SU-DHL-6 (cell line): ENCODE measurements around the gene HHLA2.

Experiments
- H2AFZ ChIP-seq: fragments of 200-600 bp; sonication (generic); 2 replicates; pipeline ENCODE4 v1.6.1; 2014; ENCODE audit warnings: low read depth, mild to moderate bottlenecking, moderate library complexity, mixed read lengths, antibody characterized with exemption, low read length; ENCODE audit not compliant: severe bottlenecking
- H3F3A ChIP-seq: fragments of 200-600 bp; shearing (Covaris generic); 2 replicates; pipeline ENCODE4 v1.6.0; 2016; ENCODE audit warnings: antibody characterized with exemption, mild to moderate bottlenecking; ENCODE audit not compliant: insufficient read depth
- H3K27ac ChIP-seq: fragments of 200-600 bp; sonication (generic); 2 replicates; pipeline ENCODE4 v1.5.1; 2016; ENCODE audit warnings: low read depth, mild to moderate bottlenecking, low read length, moderate library complexity, mixed read lengths
- H3K27me3 ChIP-seq: fragments of 200-600 bp; sonication (generic), shearing (Covaris generic); 2 replicates; pipeline ENCODE4 v1.6.0; 2014; ENCODE audit warnings: mild to moderate bottlenecking, low read length
- H3K36me3 ChIP-seq: fragments of 200-600 bp; sonication (generic); 2 replicates; pipeline ENCODE4 v1.6.1; 2014; ENCODE audit warnings: mild to moderate bottlenecking, low read length, mixed read lengths
- H3K4me2 ChIP-seq: fragments of 300-600, 200-600 bp; shearing (Covaris generic), sonication (generic); 2 replicates; pipeline ENCODE4 v1.6.0; 2014; ENCODE audit warnings: low read length, low read depth, mild to moderate bottlenecking; ENCODE audit not compliant: poor library complexity, severe bottlenecking
- H3K4me3 ChIP-seq: fragments of 200-600 bp; sonication (generic); 2 replicates; pipeline ENCODE4 v1.5.1; 2014; ENCODE audit warnings: antibody characterized with exemption, low read length, mild to moderate bottlenecking, mixed read lengths; ENCODE audit not compliant: insufficient read depth, poor library complexity, severe bottlenecking
- H3K79me2 ChIP-seq: fragments of 200-600 bp; sonication (generic); 2 replicates; pipeline ENCODE4 v1.6.1; 2014; ENCODE audit warnings: mild to moderate bottlenecking, low read length, moderate library complexity; ENCODE audit not compliant: insufficient read depth
- H3K9ac ChIP-seq: fragments of 200-600 bp; sonication (generic); 2 replicates; pipeline ENCODE4 v1.7.0; 2014; ENCODE audit warnings: mild to moderate bottlenecking, low read length
- H3K9me2 ChIP-seq: fragments of 200-600 bp; sonication (generic); replicated peaks from 2 replicates; pipeline ENCODE4 v1.6.1; 2014; ENCODE audit warnings: low read length; ENCODE audit not compliant: insufficient read depth
- H3K9me3 ChIP-seq: fragments of 200-600 bp; sonication (generic); 2 replicates; pipeline ENCODE4 v1.6.1; 2014; ENCODE audit warnings: low read length, mixed read lengths; ENCODE audit not compliant: insufficient read depth
- H4K20me1 ChIP-seq: fragments of 200-600 bp; sonication (generic); 2 replicates; pipeline ENCODE4 v1.6.1; 2014; ENCODE audit warnings: low read depth, mild to moderate bottlenecking, antibody characterized with exemption, low read length, moderate library complexity, mixed read lengths
- CTCF ChIP-seq: fragments of 200-600 bp; sonication (generic); IDR thresholded peaks from one replicate; pipeline ENCODE4 v1.5.1; 2017; ENCODE audit warnings: antibody characterized with exemption, mild to moderate bottlenecking, low read length, moderate library complexity; ENCODE audit not compliant: insufficient read depth, poor library complexity, severe bottlenecking
- EZH2phosphoT487 ChIP-seq: fragments of 200-600 bp; sonication (generic), shearing (Covaris generic); conservative IDR thresholded peaks from 2 replicates; pipeline ENCODE4 v1.6.1; 2018; ENCODE audit warnings: mild to moderate bottlenecking, antibody characterized with exemption, low read length, moderate library complexity, mixed read lengths

HHLA2 gene

DNA sequence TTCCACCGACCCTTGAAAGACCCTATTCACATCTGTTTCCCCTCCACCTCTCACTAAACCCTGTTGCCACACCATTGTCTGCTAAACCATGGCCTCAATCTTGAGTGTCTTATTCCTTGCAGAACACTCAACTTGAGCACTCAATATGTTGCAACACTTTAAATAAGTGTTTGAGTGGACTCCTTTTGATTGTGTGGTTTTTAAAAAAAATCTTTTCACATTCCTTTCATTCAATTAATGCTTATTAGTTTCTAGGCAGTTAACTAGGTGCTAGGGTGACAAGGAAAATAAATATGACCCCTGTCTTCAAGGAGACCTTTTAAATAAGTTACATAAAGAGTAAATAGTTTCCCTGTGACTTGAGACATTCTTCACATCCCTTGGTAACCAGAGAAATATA, 13.3 kb upstream of the HHLA2 start:
- Histone ChIP-seq H3K9me3 (peaks cover 4% of the 10 kb centered on the region; the same call in 1 of the 2 replicates), H3K4me2 (no peak overlapping the region), H4K20me1 (no peaks in the 10 kb centered on the region), H3K36me3 (no peaks in the 10 kb centered on the region), H3K9ac (no peak overlapping the region), H3K4me3 (no peak overlapping the region), H3K27ac (no peak overlapping the region), H3K9me2 (no peaks in the 10 kb centered on the region), H3K79me2 (no peaks in the 10 kb centered on the region), H3K27me3 (no peaks in the 10 kb centered on the region), H2AFZ (no peak overlapping the region), H3F3A (no peaks in the 10 kb centered on the region)
- TF ChIP-seq EZH2phosphoT487: no peak
- TF ChIP-seq CTCF: no peak

DNA sequence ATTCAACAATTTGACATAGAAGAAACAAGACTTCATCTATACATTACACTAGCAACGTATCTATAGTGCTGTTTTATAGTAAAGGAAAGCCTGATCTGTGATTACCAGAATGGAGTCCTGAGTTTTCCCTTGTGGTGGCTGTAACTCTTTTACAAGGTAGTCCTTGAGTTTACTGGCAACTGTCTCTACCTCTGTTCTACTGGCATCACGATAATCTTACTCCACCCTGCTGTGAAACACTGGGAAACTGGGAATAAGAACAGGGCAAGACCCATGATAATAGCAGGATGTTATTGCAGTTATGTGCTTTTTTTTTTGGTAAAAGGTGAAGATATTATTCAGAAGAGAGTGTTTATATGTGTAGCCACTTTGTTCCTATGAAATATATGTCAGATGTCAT, 12.4 kb upstream of the HHLA2 start:
- Histone ChIP-seq H4K20me1 (no peaks in the 10 kb centered on the region), H3K4me3 (no peak overlapping the region), H3K36me3 (no peaks in the 10 kb centered on the region), H3K27me3 (no peaks in the 10 kb centered on the region), H3K4me2 (no peak overlapping the region), H3K79me2 (no peaks in the 10 kb centered on the region), H3K27ac (no peak overlapping the region), H3K9me3 (no peaks in the 10 kb centered on the region), H3F3A (no peaks in the 10 kb centered on the region), H3K9ac (no peak overlapping the region), H2AFZ (no peak overlapping the region), H3K9me2 (no peaks in the 10 kb centered on the region)
- TF ChIP-seq CTCF: no peak
- TF ChIP-seq EZH2phosphoT487: no peak

DNA sequence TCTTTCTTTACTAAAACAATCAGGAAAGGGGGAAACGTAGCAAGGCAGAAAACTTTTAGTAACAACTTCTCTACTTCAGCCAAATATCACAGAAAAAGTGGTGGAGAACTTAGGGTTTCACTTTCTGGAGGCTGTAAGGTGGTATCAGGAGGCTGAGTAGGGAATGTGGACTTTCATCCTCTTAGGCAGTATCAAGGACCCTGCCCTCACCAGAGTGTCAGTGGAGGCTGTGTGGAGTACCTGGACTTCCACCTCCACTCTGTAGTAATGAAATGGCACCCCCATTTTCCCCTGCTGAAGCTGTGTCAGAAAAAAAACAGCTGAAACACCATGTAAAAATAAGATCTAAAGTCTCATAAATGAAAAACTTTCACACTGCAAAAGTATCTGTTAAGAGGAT, 11.2 kb upstream of the HHLA2 start:
- H3K27ac ChIP-seq: no peak overlapping the region
- H3F3A ChIP-seq: no peaks in the 10 kb centered on the region
- no peaks in the 10 kb centered on the region for H3K36me3 ChIP-seq
- no peak for TF ChIP-seq EZH2phosphoT487
- no peak for TF ChIP-seq CTCF
- no peak overlapping the region for H3K4me2 ChIP-seq
- no peaks in the 10 kb centered on the region for H3K79me2 ChIP-seq
- H3K9ac ChIP-seq: no peak overlapping the region
- H2AFZ ChIP-seq: no peak overlapping the region
- no peaks in the 10 kb centered on the region for H4K20me1 ChIP-seq
- no peaks in the 10 kb centered on the region for H3K27me3 ChIP-seq
- no peak overlapping the region for H3K4me3 ChIP-seq
- H3K9me3 ChIP-seq: no peaks in the 10 kb centered on the region
- no peaks in the 10 kb centered on the region for H3K9me2 ChIP-seq
